ENCODE data around the gene HSPB9.
"Not testable (repeated sequence)": the region's sequence is repeated elsewhere in the genome, so short reads cannot be mapped to it uniquely, and the experiment has no call there.

The HSPB9 gene

GRCh38 chr17:42142371-42142896 lies 19.8 kb downstream of the HSPB9 start:
- TF ChIP-seq CTCF (IDR thresholded peaks at IDR 0.05; ENCODE audit: low read depth, low read length) = no peak
- no peaks in the 10 kb centered on the region for H3K27me3 ChIP-seq
- H3K36me3 ChIP-seq = peaks cover 25% of the 10 kb centered on the region
- DNase-seq = no peak
- no peak overlapping the region for H3K4me3 ChIP-seq (ENCODE audit: low read depth, low read length)
- no peaks in the 10 kb centered on the region for H3K9me3 ChIP-seq
- H3K4me1 ChIP-seq = no peaks in the 10 kb centered on the region

- not testable (repeated sequence) for H3K4me3 ChIP-seq (ENCODE audit: low read depth, low read length); H3K27me3 ChIP-seq; H3K9me3 ChIP-seq; DNase-seq; H3K4me1 ChIP-seq
- H3K36me3 ChIP-seq = peaks cover 29% of the 10 kb centered on the region
Observed at GRCh38 chr17:42143138-42143537, 20.5 kb downstream of the HSPB9 start.

GRCh38 chr17:42146911-42147607 lies 24.5 kb downstream of the HSPB9 start:
- H3K4me3 ChIP-seq (ENCODE audit: low read depth, low read length) = no peak overlapping the region
- H3K36me3 ChIP-seq = peaks cover 30% of the 10 kb centered on the region
- no peaks in the 10 kb centered on the region for H3K27me3 ChIP-seq
- no peak for TF ChIP-seq CTCF (IDR thresholded peaks at IDR 0.05; ENCODE audit: low read depth, low read length)
- H3K4me1 ChIP-seq = no peaks in the 10 kb centered on the region
- no peak for DNase-seq
- no peaks in the 10 kb centered on the region for H3K9me3 ChIP-seq

- no peak for TF ChIP-seq CTCF (IDR thresholded peaks at IDR 0.05; ENCODE audit: low read depth, low read length)
- no peaks in the 10 kb centered on the region for H3K9me3 ChIP-seq
- no peaks in the 10 kb centered on the region for H3K27me3 ChIP-seq
- peaks cover 6% of the 10 kb centered on the region; the same call in 1 of the 2 replicates for H3K36me3 ChIP-seq
- DNase-seq = no peak
- 0 out of 2 replicates have a peak, but pooled peaks cover 3% of the 10 kb centered on the region for H3K4me1 ChIP-seq
- peak overlapping the region; percentile 100 for H3K4me3 ChIP-seq (ENCODE audit: low read depth, low read length)
Observed at GRCh38 chr17:42153919-42154742, 31.5 kb downstream of the HSPB9 start.

- no peak for DNase-seq
- no peak for TF ChIP-seq CTCF (IDR thresholded peaks at IDR 0.05; ENCODE audit: low read depth, low read length)
Observed at GRCh38 chr17:42155614-42156045, 33.0 kb downstream of the HSPB9 start.

GRCh38 chr17:42159796-42160530 lies 37.4 kb downstream of the HSPB9 start:
- Histone ChIP-seq H3K36me3 (no peaks in the 10 kb centered on the region), H3K4me3 (ENCODE audit: low read depth, low read length) (no peak overlapping the region), H3K27me3 (no peaks in the 10 kb centered on the region), H3K4me1 (peaks cover 11% of the 10 kb centered on the region), H3K9me3 (no peaks in the 10 kb centered on the region)
- TF ChIP-seq CTCF (IDR thresholded peaks at IDR 0.05; ENCODE audit: low read depth, low read length) = no peak
- no peak for DNase-seq

More at GRCh38 chr17:42155614-42156045, 33.0 kb downstream of the HSPB9 start:
- Histone ChIP-seq H3K27me3 (no peaks in the 10 kb centered on the region), H3K4me3 (ENCODE audit: low read depth, low read length) (peak overlapping the region; percentile 53), H3K4me1 (peaks cover 9% of the 10 kb centered on the region), H3K9me3 (no peaks in the 10 kb centered on the region), H3K36me3 (no peaks in the 10 kb centered on the region)

Measured in BE2C (cell line).